ENCODE data around the gene DHCR7. TPM values are rescaled to one million over a fixed set of nuclear protein-coding genes. Genes with fewer than 3 reads are reported as not detected.

DHCR7 gene
- total RNA-seq, 4 donors from 2014 or later, result 8.3 to 32.0 (median 23.7) TPM

GRCh38 chr11:71461696-71462095 is 13.5 kb upstream of the DHCR7 start:
- 86 to 93% methylated on average over 8 to 9 of the region's 9 CpGs for WGBS, 2 donors
- no peak overlapping the region for H3K27ac ChIP-seq
- H3K4me3 ChIP-seq (replicated peaks in 1 of 3), result no peak overlapping the region
- intact Hi-C loops (cut with DNase I), result no loop called here
- no peak for DNase-seq
- no peaks in the 10 kb centered on the region for H3K4me1 ChIP-seq
- no peak for TF ChIP-seq CTCF (IDR thresholded peaks at IDR 0.05)
- TF ChIP-seq POLR2A (IDR thresholded peaks at IDR 0.05), result no peak
- H3K27me3 ChIP-seq, result no peaks in the 10 kb centered on the region
- H3K36me3 ChIP-seq, result peaks cover 46 to 50% of the 10 kb centered on the region in 2 donors
- no peaks in the 10 kb centered on the region for H3K9me3 ChIP-seq

- no peak for TF ChIP-seq POLR2A (IDR thresholded peaks at IDR 0.05)
- TF ChIP-seq CTCF (IDR thresholded peaks at IDR 0.05), result no peak
- intact Hi-C loops (cut with DNase I), result no loop called here
- H3K27me3 ChIP-seq, result no peaks in the 10 kb centered on the region
- H3K4me1 ChIP-seq, result no peaks in the 10 kb centered on the region
- H3K9me3 ChIP-seq, result no peaks in the 10 kb centered on the region
- WGBS, 2 donors, result 74 to 77% methylated on average over 11 of the region's 11 CpGs
- H3K4me3 ChIP-seq (replicated peaks in 1 of 3), result no peak overlapping the region
- peaks cover 51 to 66% of the 10 kb centered on the region in 2 donors for H3K36me3 ChIP-seq
- H3K27ac ChIP-seq, result no peak overlapping the region
- no peak for DNase-seq
Observed at GRCh38 chr11:71459767-71460320, 11.7 kb upstream of the DHCR7 start.

- no peak for DNase-seq
- Histone ChIP-seq H3K36me3 (peaks cover 51 to 66% of the 10 kb centered on the region in 2 donors), H3K4me3 (replicated peaks in 1 of 3) (no peak overlapping the region), H3K27me3 (no peaks in the 10 kb centered on the region), H3K4me1 (peaks cover 2 to 5% of the 10 kb centered on the region in 2 donors), H3K27ac (no peak overlapping the region), H3K9me3 (no peaks in the 10 kb centered on the region)
- intact Hi-C loops (cut with DNase I), result no loop called here
- TF ChIP-seq CTCF (IDR thresholded peaks at IDR 0.05) (no peak), POLR2A (IDR thresholded peaks at IDR 0.05) (no peak)
- 95 to 96% methylated on average over 18 to 20 of the region's 23 CpGs for WGBS, 2 donors
Observed at GRCh38 chr11:71459076-71459766, 11.0 kb upstream of the DHCR7 start.

- no peak for TF ChIP-seq CTCF (IDR thresholded peaks at IDR 0.05)
- TF ChIP-seq POLR2A (IDR thresholded peaks at IDR 0.05), result no peak
- Histone ChIP-seq H3K27me3 (no peaks in the 10 kb centered on the region), H3K27ac (no peak overlapping the region), H3K4me3 (replicated peaks in 1 of 3) (no peak overlapping the region), H3K9me3 (no peaks in the 10 kb centered on the region), H3K4me1 (peaks cover 10 to 12% of the 10 kb centered on the region in 2 donors), H3K36me3 (peaks cover 51 to 62% of the 10 kb centered on the region in 2 donors)
- WGBS, 2 donors, result 94 to 96% methylated on average over 21 to 24 of the region's 26 CpGs
- intact Hi-C loops (cut with DNase I), result no loop called here
- no peak for DNase-seq
Observed at GRCh38 chr11:71458146-71459070, 10.2 kb upstream of the DHCR7 start.
